ENCODE results near the gene OAS2. TPM values are rescaled to one million over a fixed set of nuclear protein-coding genes. Genes with fewer than 3 reads are reported as not detected.

OAS2 gene
- total RNA-seq, 2 experiments from 2014 or later = 122 TPM

DNA sequence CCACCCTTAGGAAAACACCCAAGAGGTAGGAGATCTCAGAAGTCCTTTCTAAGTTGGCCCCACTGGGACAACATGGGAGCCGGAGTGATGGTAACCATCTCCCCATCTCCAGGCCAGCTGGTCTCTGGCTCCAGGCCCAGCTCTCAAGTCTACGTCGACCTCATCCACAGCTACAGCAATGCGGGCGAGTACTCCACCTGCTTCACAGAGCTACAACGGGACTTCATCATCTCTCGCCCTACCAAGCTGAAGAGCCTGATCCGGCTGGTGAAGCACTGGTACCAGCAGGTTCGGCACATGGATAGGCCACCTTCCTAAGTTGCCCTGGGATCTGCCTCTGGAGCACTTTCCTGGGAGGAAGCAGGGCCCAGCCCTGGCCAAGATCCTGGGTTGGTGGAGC, 11.0 kb upstream of the OAS2 start:
- H3K27me3 Mint-ChIP-seq = no peaks in the 10 kb centered on the region
- H3K4me3 Mint-ChIP-seq = no peak overlapping the region
- peaks cover 31% of the 10 kb centered on the region for H3K36me3 Mint-ChIP-seq
- DNase-seq = no peak
- H3K4me1 Mint-ChIP-seq = no peaks in the 10 kb centered on the region
- no peaks in the 10 kb centered on the region for H3K9me3 Mint-ChIP-seq
- H3K27ac Mint-ChIP-seq = no peak overlapping the region

DNA sequence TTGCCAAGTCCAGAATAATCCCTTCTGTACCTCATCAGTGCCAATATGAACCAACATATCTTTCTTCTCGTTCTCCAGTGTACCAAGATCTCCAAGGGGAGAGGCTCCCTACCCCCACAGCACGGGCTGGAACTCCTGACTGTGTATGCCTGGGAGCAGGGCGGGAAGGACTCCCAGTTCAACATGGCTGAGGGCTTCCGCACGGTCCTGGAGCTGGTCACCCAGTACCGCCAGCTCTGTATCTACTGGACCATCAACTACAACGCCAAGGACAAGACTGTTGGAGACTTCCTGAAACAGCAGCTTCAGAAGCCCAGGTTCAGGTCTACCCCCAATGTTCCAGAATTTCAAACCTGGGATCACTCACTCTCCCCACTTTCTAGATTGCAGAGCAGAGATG, 10.5 kb upstream of the OAS2 start:
- Mint-ChIP-seq H3K4me3 (no peak overlapping the region), H3K4me1 (no peaks in the 10 kb centered on the region), H3K36me3 (peaks cover 26% of the 10 kb centered on the region), H3K9me3 (no peaks in the 10 kb centered on the region), H3K27ac (no peak overlapping the region), H3K27me3 (no peaks in the 10 kb centered on the region)
- no peak for DNase-seq

DNA sequence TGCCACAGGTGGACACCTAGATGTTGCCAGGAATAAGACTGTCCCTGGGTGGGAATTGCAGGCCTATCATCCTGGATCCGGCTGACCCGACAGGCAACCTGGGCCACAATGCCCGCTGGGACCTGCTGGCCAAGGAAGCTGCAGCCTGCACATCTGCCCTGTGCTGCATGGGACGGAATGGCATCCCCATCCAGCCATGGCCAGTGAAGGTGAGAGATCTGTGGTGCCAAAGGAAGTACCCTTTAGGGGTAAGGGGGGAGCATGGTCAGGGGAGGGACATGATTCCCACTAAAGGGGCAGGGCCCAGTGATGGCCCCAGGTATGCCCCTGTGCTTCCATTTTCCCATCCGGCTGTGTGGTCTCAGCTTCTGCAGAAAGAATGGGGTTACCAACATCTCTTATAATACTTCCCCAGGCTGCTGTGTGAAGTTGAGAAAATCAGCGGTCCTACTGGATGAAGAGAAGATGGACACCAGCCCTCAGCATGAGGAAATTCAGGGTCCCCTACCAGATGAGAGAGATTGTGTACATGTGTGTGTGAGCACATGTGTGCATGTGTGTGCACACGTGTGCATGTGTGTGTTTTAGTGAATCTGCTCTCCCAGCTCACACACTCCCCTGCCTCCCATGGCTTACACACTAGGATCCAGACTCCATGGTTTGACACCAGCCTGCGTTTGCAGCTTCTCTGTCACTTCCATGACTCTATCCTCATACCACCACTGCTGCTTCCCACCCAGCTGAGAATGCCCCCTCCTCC, 8.6 kb upstream of the OAS2 start:
- no peaks in the 10 kb centered on the region for H3K9me3 Mint-ChIP-seq
- peaks cover 21% of the 10 kb centered on the region for H3K36me3 Mint-ChIP-seq
- H3K4me3 Mint-ChIP-seq = no peak overlapping the region
- no peaks in the 10 kb centered on the region for H3K27me3 Mint-ChIP-seq
- no peak overlapping the region for H3K27ac Mint-ChIP-seq
- H3K4me1 Mint-ChIP-seq = no peaks in the 10 kb centered on the region
- no peak for DNase-seq

DNA sequence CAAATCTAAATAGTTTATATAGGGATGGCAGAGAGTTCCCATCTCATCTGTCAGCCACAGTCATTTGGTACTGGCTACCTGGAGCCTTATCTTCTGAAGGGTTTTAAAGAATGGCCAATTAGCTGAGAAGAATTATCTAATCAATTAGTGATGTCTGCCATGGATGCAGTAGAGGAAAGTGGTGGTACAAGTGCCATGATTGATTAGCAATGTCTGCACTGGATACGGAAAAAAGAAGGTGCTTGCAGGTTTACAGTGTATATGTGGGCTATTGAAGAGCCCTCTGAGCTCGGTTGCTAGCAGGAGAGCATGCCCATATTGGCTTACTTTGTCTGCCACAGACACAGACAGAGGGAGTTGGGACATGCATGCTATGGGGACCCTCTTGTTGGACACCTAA, 7.9 kb upstream of the OAS2 start:
- no peaks in the 10 kb centered on the region for H3K27me3 Mint-ChIP-seq
- no peaks in the 10 kb centered on the region for H3K9me3 Mint-ChIP-seq
- no peak for DNase-seq
- H3K4me3 Mint-ChIP-seq = no peak overlapping the region
- peaks cover 21% of the 10 kb centered on the region for H3K36me3 Mint-ChIP-seq
- no peak overlapping the region for H3K27ac Mint-ChIP-seq
- no peaks in the 10 kb centered on the region for H3K4me1 Mint-ChIP-seq

DNA sequence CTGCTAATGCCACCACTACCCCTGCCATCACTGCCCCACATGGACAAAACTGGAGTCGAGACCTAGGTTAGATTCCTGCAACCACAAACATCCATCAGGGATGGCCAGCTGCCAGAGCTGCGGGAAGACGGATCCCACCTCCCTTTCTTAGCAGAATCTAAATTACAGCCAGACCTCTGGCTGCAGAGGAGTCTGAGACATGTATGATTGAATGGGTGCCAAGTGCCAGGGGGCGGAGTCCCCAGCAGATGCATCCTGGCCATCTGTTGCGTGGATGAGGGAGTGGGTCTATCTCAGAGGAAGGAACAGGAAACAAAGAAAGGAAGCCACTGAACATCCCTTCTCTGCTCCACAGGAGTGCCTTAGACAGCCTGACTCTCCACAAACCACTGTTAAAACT, 7.1 kb upstream of the OAS2 start:
- no peak for DNase-seq
- H3K36me3 Mint-ChIP-seq = peaks cover 17% of the 10 kb centered on the region
- H3K27ac Mint-ChIP-seq = no peak overlapping the region
- no peaks in the 10 kb centered on the region for H3K4me1 Mint-ChIP-seq
- no peaks in the 10 kb centered on the region for H3K27me3 Mint-ChIP-seq
- no peak overlapping the region for H3K4me3 Mint-ChIP-seq
- H3K9me3 Mint-ChIP-seq = no peaks in the 10 kb centered on the region

DNA sequence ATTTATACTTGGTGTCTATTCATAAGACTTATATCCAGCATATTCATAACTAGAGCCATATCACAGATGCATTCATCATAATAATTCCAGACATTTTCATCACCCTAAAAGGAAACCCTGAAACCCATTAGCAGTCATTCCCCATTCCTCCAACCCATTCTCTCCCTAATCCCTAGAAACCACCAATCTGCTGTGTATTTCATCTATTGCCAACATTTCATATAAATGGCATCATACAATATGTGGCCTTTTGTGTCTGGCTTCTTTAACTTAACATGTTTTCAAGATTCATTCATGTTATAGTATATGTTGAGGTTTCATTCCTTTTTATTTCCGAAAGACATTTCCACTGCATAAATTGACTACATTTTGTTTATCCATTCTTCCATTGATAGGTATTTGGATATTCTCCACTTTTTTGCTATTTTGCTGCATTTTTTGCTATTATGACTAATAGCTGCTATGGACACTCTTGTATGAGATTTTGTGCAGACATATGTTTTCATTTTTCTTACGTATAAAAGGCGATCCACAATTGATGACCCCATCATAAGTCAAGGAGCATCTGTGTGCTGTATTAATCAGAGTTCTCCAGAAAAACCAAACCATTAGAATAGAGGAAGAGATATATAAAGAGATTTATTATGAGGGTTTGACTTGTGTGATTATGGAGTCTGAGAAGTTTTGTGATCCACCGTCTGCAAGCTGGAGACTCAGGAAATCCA, 5.1 kb upstream of the OAS2 start:
- H3K36me3 Mint-ChIP-seq = peaks cover 13% of the 10 kb centered on the region
- no peak overlapping the region for H3K27ac Mint-ChIP-seq
- no peaks in the 10 kb centered on the region for H3K27me3 Mint-ChIP-seq

DNA sequence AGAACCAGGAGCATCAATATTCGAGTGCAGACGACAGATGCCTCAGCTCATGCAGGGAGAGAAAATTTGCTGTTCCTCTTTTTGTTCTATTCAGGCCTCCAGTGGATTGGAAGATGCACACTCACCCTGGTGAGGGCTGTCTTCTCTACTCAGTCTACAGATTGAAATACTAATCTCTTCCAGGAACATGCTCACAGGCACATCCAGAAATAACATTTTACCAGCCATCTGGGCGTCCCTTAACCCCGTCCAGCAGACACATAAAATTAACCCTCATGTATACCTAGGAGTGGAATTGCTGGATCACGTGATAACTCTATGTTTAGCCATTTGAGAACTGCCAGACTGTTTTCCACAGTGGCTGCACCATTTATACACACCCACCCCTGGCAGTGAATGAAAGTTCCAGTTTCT, 4.5 kb upstream of the OAS2 start:
- Mint-ChIP-seq H3K27me3 (no peaks in the 10 kb centered on the region), H3K9me3 (no peaks in the 10 kb centered on the region), H3K36me3 (peaks cover 18% of the 10 kb centered on the region), H3K27ac (no peak overlapping the region), H3K4me1 (peaks cover 8% of the 10 kb centered on the region), H3K4me3 (no peak overlapping the region)
- DNase-seq = no peak

More for the DNA sequence above, 5.1 kb upstream of the OAS2 start:
- peaks cover 8% of the 10 kb centered on the region for H3K4me1 Mint-ChIP-seq
- no peak for DNase-seq
- H3K9me3 Mint-ChIP-seq = no peaks in the 10 kb centered on the region
- H3K4me3 Mint-ChIP-seq = no peak overlapping the region

DNA sequence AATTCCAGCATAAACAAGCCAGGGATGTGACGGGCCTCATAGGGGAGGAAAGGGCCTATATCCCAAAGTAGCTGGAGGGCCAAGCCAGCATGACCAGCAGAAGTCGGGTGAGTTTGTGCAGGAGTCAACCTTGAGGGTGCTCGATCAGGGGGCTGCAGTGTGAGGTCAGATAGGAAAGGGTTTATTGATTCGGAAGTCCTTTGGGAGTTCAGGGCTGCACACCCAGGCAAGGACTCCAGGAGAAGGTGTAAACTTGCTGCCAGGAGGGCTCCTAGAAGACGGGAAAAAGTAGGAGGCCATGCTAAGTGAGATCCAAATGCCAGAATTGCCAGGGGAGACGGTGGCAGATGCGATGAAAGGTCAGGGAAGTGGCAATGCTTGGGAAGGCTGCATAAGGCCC, 3.4 kb upstream of the OAS2 start:
- Mint-ChIP-seq H3K36me3 (peaks cover 23% of the 10 kb centered on the region), H3K9me3 (no peaks in the 10 kb centered on the region), H3K27ac (peak overlapping the region; percentile 14)

DNA sequence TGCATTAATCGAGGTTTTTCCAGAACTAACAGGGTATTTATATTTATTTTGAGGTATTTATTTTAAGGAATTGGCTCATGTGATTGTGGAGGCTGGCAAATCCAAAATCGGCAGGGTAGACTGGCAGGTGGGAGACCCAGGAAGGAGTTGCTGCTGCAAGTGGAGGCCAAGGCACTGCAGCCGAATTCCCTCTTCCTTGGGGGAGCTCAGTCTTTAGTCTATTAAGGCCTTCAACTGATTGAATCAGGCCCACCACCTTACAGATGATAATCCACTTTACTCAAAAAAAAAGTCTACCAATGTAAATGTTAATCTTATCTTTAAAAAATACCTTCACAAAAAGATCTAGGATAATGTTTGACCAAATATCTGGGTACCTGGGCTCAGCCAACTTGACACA, 1.2 kb upstream of the OAS2 start:
- H3K27me3 Mint-ChIP-seq = no peaks in the 10 kb centered on the region
- peak overlapping the region; percentile 99 for H3K27ac Mint-ChIP-seq
- H3K4me3 Mint-ChIP-seq = no peak overlapping the region
- peaks cover 11% of the 10 kb centered on the region for H3K9me3 Mint-ChIP-seq
- DNase-seq = no peak
- peaks cover 26% of the 10 kb centered on the region for H3K4me1 Mint-ChIP-seq
- peaks cover 37% of the 10 kb centered on the region for H3K36me3 Mint-ChIP-seq

More for the DNA sequence above, 3.4 kb upstream of the OAS2 start:
- Mint-ChIP-seq H3K27me3 (no peaks in the 10 kb centered on the region), H3K4me3 (no peak overlapping the region), H3K4me1 (peaks cover 8% of the 10 kb centered on the region)
- no peak for DNase-seq

DNA sequence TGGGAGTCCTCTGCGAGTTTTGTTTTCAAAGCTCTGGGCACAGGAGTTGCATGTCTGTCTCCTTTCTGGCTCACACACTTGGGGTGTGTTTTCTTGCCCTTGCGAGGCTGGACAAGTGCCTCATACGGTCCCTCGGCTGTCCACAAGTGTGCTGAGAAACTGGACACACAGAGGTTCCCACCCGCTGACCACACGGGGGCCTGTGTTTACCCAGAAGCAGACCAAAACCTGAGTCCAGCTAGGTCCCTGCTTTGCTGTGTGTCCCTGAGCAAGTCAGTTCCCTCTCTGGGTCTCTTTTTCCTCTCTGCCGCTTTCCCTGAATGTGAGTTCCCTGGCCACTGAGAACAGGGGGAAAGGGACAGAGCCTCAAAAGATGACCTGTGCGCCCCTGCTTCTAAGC, 678 bp upstream of the OAS2 start:
- Mint-ChIP-seq H3K4me1 (peaks cover 31% of the 10 kb centered on the region), H3K9me3 (peaks cover 16% of the 10 kb centered on the region), H3K36me3 (peaks cover 42% of the 10 kb centered on the region), H3K27ac (peak overlapping the region; percentile 99), H3K4me3 (peak overlapping the region; percentile 83), H3K27me3 (no peaks in the 10 kb centered on the region)
- DNase-seq = no peak

DNA sequence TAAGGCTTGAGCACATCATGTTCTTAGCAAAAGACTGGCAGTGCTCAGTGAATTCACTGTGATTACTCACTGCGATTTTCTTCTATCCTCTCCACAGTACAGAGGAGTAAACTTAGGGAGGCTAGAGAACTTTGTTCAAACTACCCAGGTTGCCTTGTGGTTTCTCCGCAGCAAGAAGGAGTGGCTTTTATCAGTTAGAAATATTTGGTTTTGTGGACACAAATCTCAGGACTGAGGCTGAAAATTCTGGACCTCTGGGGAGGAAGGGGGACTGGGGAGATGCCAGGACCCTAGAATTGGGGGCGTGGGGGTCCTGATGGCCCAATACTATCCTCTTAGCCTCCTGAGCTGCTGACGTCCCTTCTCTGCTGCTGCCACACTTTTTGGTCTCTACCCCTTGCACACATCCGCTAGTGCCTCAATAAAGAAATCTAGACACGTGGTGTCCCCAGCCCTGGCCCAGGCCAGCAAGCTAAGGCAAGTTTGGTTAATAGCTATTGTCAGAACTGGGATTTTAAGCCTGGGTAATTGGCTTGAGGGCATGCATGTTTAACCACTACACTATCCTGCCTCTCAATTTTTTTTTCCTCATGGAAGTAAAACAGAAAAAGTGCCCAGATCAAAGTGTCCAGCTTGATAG, 842 bp downstream of the OAS2 start:
- Mint-ChIP-seq H3K4me3 (peak overlapping the region; percentile 83), H3K9me3 (peaks cover 23% of the 10 kb centered on the region), H3K27ac (peak overlapping the region; percentile 99), H3K36me3 (peaks cover 58% of the 10 kb centered on the region), H3K27me3 (no peaks in the 10 kb centered on the region), H3K4me1 (peaks cover 39% of the 10 kb centered on the region)
- peak; percentile 48 for DNase-seq

DNA sequence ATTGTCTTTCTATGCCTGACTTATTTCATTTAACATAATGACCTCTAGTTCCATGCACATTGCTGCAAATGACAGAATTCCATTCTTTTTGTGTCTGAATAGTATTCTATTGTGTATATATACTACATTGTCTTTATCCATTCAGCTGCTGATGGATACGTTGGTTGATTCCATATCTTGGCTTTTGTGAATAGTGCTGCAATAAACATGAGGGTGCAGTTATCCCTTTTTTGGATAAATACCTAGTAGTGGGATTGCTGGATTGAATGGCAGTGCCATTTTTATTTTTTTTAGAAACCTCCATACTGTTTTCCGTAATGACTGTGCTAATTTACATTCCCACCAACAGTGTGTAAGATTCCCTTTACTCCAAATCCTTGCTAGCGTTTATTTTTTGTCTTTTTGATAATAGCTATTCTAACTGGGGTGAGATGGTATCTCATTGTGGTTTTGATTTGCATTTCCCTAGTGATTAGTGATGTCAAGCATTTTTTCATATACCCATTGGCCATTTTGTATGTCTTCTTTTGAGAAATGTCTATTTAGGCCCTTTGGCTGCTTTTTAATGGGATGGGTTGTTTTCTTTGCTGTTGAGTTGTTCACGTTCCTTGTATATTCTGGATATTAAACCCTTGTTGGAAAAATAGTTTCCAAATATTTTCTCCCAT, 2.3 kb downstream of the OAS2 start:
- peak overlapping the region; percentile 83 for H3K4me3 Mint-ChIP-seq
- no peak for DNase-seq
- H3K9me3 Mint-ChIP-seq = peaks cover 36% of the 10 kb centered on the region
- H3K36me3 Mint-ChIP-seq = peaks cover 72% of the 10 kb centered on the region
- no peaks in the 10 kb centered on the region for H3K27me3 Mint-ChIP-seq
- peaks cover 50% of the 10 kb centered on the region for H3K4me1 Mint-ChIP-seq
- H3K27ac Mint-ChIP-seq = peak overlapping the region; percentile 99

DNA sequence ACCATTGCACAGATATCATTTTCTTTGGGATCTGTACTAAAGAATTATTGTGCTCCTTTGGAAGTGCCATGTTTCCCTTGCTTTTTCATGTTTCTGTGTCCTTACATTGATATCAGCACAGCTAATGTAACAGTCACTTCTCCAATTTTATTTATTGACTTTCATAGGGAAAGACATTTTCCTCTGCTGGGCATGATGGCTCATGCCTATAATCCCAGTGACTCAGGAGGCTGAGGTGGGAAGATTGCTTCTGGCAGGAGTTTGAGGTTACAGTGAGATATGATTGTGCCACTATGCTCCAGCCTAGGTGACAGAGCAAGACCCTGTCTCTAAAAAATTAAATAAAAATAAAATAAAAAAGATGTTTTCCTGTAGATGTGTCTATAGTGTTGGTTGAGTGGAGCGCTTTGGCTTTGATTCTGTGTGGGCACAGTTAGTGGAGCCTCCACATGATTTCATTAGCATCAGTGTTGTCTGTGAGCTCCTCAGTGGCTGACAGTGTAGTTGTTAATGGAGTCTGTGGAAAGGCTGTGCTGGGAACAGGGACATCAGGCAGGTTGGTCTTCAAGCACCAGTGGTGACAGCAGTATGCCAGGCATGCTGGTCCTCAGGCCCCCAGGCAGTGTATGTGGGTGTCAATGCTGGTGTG, 7.4 kb downstream of the OAS2 start:
- DNase-seq = no peak
- H3K36me3 Mint-ChIP-seq = peaks cover 91% of the 10 kb centered on the region
- peaks cover 48% of the 10 kb centered on the region for H3K9me3 Mint-ChIP-seq
- H3K27me3 Mint-ChIP-seq = no peaks in the 10 kb centered on the region
- no peak overlapping the region for H3K27ac Mint-ChIP-seq
- H3K4me3 Mint-ChIP-seq = no peak overlapping the region
- H3K4me1 Mint-ChIP-seq = peaks cover 65% of the 10 kb centered on the region

DNA sequence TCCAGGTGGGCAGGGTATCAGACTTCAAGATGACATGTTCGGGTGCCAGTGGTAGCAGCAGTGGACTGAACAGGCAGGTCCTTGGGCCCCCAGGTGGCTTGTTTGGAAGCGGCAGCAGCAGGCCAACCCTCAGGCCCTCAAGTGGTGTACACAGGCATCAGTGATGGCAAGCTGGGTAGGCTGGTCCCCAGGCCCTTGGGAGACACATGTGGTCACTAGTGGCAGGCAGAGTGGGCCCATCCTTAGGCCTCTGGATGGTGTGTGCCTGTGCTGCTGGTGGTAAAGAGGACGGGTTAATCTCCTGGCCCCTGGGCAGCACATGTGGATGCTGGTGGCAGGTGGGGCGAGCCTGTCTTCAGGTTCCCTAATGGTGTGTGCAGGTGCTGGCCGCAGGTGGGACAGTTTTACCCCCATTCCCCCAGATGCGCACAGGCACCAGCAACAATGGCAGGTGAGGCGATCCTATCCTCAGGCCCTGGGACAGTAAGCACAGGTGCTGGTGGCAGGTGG, 8.0 kb downstream of the OAS2 start:
- peaks cover 46% of the 10 kb centered on the region for H3K9me3 Mint-ChIP-seq
- H3K27me3 Mint-ChIP-seq = no peaks in the 10 kb centered on the region
- peaks cover 60% of the 10 kb centered on the region for H3K4me1 Mint-ChIP-seq

More for the DNA sequence above, 8.0 kb downstream of the OAS2 start:
- no peak overlapping the region for H3K4me3 Mint-ChIP-seq
- H3K36me3 Mint-ChIP-seq = peaks cover 91% of the 10 kb centered on the region
- no peak overlapping the region for H3K27ac Mint-ChIP-seq
- DNase-seq = no peak
